Natural killer cell treated with Interleukin-12 subunit alpha and Interleukin-12 subunit beta and Interleukin-15 and Interleukin-18, amount 100 ng/mL, for 72 hours (primary cell): ENCODE measurements around the gene C19orf53. TPM values are rescaled to one million over a fixed set of nuclear protein-coding genes. Genes with fewer than 3 reads are reported as not detected.
A peak's percentile ranks its signal among the peaks of the same experiment; 100 is the strongest.
"Not testable (repeated sequence)": the region's sequence is repeated elsewhere in the genome, so short reads cannot be mapped to it uniquely, and the experiment has no call there.

Source experiments
- ATAC-seq, 2 donors: fragments of 150-1000 bp; cut with Tn5 transposase in 1 of 2; sonication (Bioruptor Pico), chemical (Tn5 transposase) in 1 of 2; 2 replicates each; pipeline ENCODE4 v1.10.0; 2021
- DNase-seq: peaks from one replicate; pipeline ENCODE4 v3.0.0; 2022; ENCODE audit warnings: low spot score
- H3K27ac Mint-ChIP-seq, 2 donors: 1 replicate in 1 of 2; 2 replicates in 1 of 2; pipeline ENCODE4 v1.8.0; 2022; ENCODE audit warnings: mixed read lengths in 2 of 2, mild to moderate bottlenecking in 1 of 2, moderate library complexity in 1 of 2
- H3K27me3 Mint-ChIP-seq, 2 donors: 1 replicate in 1 of 2; 2 replicates in 1 of 2; pipeline ENCODE4 v1.8.0; 2022; ENCODE audit warnings: mixed read lengths in 2 of 2
- H3K36me3 Mint-ChIP-seq: one replicate; pipeline ENCODE4 v1.8.0; 2022; ENCODE audit warnings: mixed read lengths
- H3K4me1 Mint-ChIP-seq, 2 donors: 1 replicate in 1 of 2; 2 replicates in 1 of 2; pipeline ENCODE4 v1.8.0; 2022; ENCODE audit warnings: low read depth in 2 of 2, mixed read lengths in 2 of 2, mild to moderate bottlenecking in 1 of 2
- H3K4me3 Mint-ChIP-seq: one replicate; pipeline ENCODE4 v1.8.0; 2022; ENCODE audit warnings: mixed read lengths
- H3K9me3 Mint-ChIP-seq: 2 replicates; pipeline ENCODE4 v1.8.0; 2022; ENCODE audit warnings: mixed read lengths
- total RNA-seq, 2 donors: library from RNA; stranded (reverse); gene quantifications; one replicate each; pipeline ENCODE4 v1.2.3, GENCODE V29; 2022

Gene C19orf53
- total RNA-seq, 2 donors from 2014 or later: 53.0 to 83.6 TPM

DNA sequence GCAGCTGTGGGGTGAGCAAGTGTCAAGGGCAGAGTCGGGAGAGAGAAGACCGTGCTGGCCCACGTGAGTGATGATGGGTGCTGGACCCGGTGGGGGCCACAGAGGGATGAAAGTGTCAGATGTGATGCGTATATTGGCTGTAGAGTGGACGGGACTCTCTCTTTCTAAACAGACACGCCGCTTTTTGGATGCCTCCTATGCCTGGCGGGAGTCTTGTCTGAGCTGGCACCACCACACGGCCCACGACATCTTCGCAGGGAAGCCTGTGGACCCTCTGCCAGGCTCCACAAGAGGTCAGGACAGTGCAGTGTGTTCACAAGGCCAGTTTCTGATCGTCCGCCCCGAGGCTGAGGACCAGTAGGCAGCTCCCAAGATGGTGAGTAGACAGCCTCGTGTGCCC lies 22.8 kb upstream of the C19orf53 start:
- peaks cover 7% of the 10 kb centered on the region for H3K36me3 Mint-ChIP-seq
- no peak overlapping the region for H3K27ac Mint-ChIP-seq
- H3K4me1 Mint-ChIP-seq: peaks cover 21 to 23% of the 10 kb centered on the region in 2 donors
- H3K4me3 Mint-ChIP-seq: no peak overlapping the region
- no peak for ATAC-seq
- no peaks in the 10 kb centered on the region for H3K27me3 Mint-ChIP-seq
- H3K9me3 Mint-ChIP-seq: no peaks in the 10 kb centered on the region
- no peak for DNase-seq

DNA sequence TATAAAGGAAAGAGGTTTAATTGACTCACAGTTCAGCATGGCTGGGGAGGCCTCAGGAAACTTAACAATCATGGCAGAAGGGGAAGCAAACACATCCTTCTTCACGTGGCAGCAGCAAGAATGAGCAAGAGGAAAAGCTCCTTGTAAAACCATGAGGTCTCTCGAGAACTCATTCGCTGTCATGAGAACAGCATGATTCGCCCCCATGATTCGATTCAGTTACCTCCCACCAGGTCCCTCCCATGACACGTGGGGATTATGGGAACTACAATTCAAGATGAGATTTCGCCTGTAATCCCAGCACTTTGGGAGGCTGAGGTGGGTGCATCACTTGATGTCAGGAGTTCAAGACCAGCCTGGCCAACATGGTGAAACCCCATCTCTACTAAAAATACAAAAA lies 20.6 kb upstream of the C19orf53 start:
- H3K9me3 Mint-ChIP-seq, ATAC-seq, H3K4me3 Mint-ChIP-seq, H3K27me3 Mint-ChIP-seq, DNase-seq, H3K27ac Mint-ChIP-seq: not testable (repeated sequence)
- Mint-ChIP-seq H3K36me3 (peaks cover 14% of the 10 kb centered on the region), H3K4me1 (peaks cover 15 to 20% of the 10 kb centered on the region in 2 donors)

DNA sequence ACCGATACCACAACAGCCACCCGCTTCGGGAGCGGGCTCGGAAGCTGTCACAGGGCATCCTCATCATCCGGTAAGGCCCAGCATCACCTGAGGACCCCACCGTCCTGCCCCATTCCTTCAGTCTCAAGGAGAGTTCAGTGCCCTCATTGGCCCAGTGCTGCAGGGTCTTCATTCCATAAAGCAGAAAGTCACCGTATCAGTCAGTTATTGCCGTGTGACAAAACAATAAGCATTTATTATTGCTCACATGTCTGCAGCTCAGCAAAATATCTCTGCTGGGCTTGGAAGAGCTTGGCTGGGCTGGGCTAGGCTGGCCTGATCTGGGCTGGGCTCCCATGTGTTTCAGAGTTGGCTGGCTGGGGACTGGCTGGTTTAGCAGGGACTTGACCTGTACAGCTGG lies 18.0 kb upstream of the C19orf53 start:
- H3K36me3 Mint-ChIP-seq: peaks cover 14% of the 10 kb centered on the region
- H3K9me3 Mint-ChIP-seq: no peaks in the 10 kb centered on the region
- H3K4me3 Mint-ChIP-seq: no peak overlapping the region
- no peaks in the 10 kb centered on the region for H3K27me3 Mint-ChIP-seq
- H3K4me1 Mint-ChIP-seq: peaks cover 1 to 8% of the 10 kb centered on the region in 2 donors
- ATAC-seq (no peak), DNase-seq (peak; percentile 25)
- H3K27ac Mint-ChIP-seq: no peak overlapping the region

DNA sequence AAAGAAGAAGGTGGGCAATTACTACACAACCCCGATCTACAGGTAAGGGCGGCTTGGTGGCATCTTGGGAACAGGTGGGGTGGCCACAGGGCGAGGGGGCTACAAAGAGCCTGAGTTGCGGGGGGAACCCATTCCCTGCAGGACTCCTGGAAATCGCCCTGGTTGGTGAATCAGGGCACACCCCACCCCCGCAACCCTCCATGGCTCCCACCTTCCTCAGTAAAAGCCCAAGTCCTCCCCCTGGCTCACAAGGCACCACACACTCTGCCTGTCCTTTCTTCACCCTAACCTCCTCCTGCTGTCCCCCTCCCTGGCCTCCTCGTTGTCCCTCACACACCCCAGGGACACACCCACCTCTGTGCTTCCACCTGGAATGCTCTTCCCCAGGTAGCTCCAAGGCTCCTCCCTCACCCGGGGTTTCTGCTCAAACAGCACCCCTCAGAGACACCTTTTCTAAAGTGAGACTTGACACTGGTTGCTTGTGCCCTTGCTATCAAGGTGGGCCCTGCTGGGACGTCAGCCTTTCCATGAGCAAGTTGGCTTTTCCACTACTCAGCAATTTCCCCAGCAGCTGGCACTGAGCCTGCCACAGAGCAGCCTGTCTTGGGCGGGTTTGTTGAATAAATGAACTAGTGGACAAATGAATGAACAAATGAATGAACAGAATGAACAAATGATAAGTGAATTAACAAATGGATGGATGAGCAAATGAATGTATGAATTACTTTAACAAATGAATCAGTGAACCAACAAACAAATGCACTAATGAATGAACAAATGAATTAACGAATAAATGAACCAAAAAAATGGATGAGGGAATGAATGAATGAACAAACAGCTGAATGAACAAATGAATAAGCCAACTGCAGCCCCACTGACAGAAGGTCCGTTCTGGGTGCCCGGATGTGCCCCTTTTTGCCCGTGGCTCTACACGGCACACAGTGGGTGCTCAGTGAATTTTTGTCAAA lies 16.2 kb upstream of the C19orf53 start:
- Mint-ChIP-seq H3K27ac (no peak overlapping the region), H3K4me1 (peaks cover 0 to 11% of the 10 kb centered on the region in 2 donors), H3K27me3 (no peaks in the 10 kb centered on the region), H3K36me3 (peaks cover 14% of the 10 kb centered on the region), H3K9me3 (no peaks in the 10 kb centered on the region), H3K4me3 (no peak overlapping the region)
- ATAC-seq (no peak), DNase-seq (no peak)

DNA sequence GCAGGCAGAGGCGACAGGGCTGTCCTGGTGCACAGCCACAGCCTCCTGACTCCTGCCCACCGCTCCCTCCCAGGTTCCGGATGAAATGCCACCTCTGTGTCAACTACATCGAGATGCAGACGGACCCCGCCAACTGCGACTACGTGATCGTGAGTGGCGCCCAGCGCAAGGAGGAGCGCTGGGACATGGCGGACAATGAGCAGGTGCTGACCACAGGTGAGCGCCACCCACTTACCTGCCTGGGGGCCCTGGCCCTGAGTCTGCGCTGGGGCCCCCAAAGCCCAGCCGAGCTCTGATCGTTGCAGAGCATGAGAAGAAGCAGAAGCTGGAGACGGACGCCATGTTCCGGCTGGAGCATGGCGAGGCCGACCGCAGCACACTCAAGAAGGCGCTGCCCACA lies 15.5 kb upstream of the C19orf53 start:
- DNase-seq: peak; percentile 44
- Mint-ChIP-seq H3K27ac (no peak overlapping the region), H3K4me1 (peaks cover 0 to 12% of the 10 kb centered on the region in 2 donors), H3K27me3 (no peaks in the 10 kb centered on the region), H3K36me3 (peaks cover 14% of the 10 kb centered on the region), H3K9me3 (no peaks in the 10 kb centered on the region), H3K4me3 (no peak overlapping the region)
- ATAC-seq: no peak

DNA sequence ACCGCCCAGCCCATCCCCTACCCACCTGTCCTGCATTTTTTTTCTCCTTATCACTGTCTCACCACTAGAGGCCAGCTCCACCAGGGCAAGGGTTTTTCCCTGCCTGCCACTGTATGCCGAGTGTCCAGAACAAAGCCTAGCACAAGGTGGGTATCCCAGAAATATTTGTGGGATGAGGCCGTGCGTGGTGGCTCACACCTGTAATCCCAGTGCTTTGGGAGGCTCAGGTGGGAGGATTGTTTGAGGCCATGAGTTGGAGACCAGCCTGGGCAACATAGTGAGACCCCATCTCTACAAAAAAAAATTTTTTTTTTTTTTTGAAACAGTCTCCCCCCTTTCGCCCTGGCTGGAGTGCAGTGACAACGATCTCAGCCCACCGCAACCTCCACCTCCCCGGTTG lies 12.8 kb upstream of the C19orf53 start:
- H3K27me3 Mint-ChIP-seq: no peaks in the 10 kb centered on the region
- no peaks in the 10 kb centered on the region for H3K9me3 Mint-ChIP-seq
- peaks cover 12 to 20% of the 10 kb centered on the region in 2 donors for H3K4me1 Mint-ChIP-seq
- DNase-seq: peak; percentile 28
- peaks cover 7% of the 10 kb centered on the region for H3K36me3 Mint-ChIP-seq
- H3K27ac Mint-ChIP-seq: no peak overlapping the region
- no peak overlapping the region for H3K4me3 Mint-ChIP-seq
- no peak for ATAC-seq

DNA sequence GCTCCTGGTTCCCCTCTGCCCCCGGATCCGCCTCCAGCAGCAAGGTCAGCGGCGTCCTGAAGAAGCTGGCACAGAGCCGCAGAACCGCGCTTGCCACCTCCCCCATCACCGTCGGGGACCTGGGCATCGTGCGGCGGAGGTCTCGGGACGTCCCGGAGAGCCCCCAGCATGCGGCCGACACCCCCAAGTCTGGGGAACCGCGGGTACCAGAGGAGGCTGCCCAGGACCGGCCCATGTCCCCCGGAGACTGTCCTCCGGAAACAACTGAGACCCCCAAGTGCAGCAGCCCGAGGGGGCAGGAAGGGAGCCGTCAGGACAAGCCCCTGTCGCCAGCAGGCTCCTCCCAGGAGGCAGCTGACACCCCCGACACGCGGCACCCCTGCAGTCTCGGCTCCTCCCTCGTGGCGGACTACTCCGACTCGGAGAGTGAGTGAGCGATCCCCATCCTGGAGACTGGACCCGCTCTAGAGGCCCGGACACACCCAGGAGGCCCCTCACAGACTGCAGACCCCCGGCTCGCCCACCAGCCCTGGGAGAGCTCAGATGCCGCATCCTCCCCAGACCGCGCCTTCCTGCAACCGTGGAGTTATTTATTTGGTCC lies 11.5 kb upstream of the C19orf53 start:
- Mint-ChIP-seq H3K27ac (no peak overlapping the region), H3K4me3 (no peak overlapping the region), H3K36me3 (peaks cover 7% of the 10 kb centered on the region), H3K27me3 (no peaks in the 10 kb centered on the region), H3K4me1 (peaks cover 12 to 20% of the 10 kb centered on the region in 2 donors), H3K9me3 (no peaks in the 10 kb centered on the region)
- no peak for ATAC-seq
- peak; percentile 44 for DNase-seq

DNA sequence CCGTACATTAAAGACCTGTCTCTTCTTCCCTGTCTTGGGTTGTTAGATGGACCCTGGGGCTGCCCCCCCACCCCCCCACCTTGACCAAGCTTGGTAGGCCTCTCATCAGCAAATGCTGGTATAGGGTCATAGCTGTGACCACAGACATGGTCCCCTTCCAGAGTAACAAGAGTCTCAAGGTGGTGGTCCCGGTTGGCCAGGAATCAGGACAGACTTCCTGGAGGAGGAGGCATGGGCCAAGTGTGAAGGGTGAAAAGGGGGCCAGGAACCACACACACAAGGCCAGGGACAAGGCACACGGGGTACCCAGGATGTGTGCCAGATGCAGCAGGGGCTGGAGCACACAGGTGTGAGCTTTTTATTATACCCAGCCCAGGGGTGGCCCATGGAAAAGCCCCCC lies 11.0 kb upstream of the C19orf53 start:
- no peak for ATAC-seq
- Mint-ChIP-seq H3K4me1 (peaks cover 12 to 18% of the 10 kb centered on the region in 2 donors), H3K9me3 (no peaks in the 10 kb centered on the region), H3K27ac (peak overlapping the region; percentile 56 to 65), H3K36me3 (peaks cover 4% of the 10 kb centered on the region), H3K4me3 (peak overlapping the region; percentile 69), H3K27me3 (no peaks in the 10 kb centered on the region)
- peak; percentile 12 for DNase-seq

DNA sequence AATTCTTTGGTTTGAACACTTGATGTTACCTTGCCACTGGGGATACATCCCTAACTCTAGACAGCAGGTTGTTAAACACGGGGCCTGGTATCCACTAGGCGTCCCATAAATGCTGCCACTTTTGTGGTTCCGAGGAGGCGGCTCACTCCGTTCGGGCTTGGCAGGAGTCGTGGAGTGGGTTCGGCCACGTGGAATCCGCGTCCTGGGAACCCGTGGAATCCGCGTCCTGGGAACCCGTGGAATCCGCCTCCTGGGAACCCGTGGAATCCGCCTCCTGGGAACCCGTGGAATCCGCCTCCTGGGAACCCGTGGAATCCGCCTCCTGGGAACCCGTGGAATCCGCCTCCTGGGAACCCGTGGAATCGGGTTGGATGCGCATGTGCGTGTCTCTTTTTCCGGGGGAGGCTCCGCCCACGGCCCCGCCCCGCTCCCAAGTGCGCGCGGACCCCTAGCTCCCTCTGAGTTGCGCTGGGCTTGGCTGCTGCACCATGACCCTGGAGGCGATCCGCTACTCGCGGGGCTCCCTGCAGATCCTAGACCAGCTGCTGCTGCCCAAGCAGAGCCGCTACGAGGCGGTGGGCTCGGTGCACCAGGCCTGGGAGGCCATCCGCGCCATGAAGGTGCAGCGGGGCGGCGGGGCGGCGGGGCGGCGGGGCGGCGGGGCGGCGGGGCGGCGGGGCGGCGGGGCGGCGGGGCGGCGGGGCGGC lies 10.0 kb upstream of the C19orf53 start, which contains the start of gene MRI1:
TSS of gene MRI1 (plus strand) at position 422 of the 707 bp plus-strand sequence. CDS start at position 489, 67 bp downstream.
- Mint-ChIP-seq H3K27ac (peak within 1 kb of the TSS; percentile 61 to 65), H3K4me1 (peaks cover 12 to 18% of the 10 kb centered on the region in 2 donors), H3K9me3 (no peaks in the 10 kb centered on the region), H3K27me3 (no peaks in the 10 kb centered on the region), H3K36me3 (no peaks in the 10 kb centered on the region), H3K4me3 (peak within 1 kb of the TSS; percentile 90)
- DNase-seq: peak; percentile 73
- peak; percentile 88 to 89 for ATAC-seq

DNA sequence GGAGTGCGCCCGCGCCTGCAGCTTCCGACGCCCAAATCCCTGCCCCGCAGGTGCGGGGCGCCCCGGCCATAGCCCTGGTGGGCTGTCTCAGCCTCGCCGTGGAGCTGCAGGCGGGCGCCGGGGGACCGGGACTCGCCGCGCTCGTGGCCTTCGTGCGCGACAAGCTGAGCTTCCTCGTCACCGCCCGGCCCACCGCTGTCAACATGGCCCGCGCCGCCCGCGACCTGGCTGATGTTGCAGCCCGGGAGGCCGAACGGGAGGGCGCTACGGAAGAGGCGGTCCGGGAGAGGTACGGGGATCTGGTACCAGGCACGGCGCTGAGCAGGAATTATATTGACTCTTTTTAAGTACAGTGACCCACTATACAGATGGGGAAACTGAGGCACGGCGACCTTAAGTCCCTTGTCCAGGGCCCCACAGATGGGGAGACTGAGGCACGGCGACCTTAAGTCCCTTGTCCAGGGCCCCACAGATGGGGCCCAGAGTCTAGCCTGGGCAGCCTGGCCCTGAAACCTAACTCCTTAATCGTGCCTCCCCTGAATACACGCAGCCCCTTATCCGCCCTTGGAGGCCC lies 9.3 kb upstream of the C19orf53 start:
- ATAC-seq (peak; percentile 73 to 75), DNase-seq (peak; percentile 62)
- Mint-ChIP-seq H3K4me1 (peaks cover 12 to 18% of the 10 kb centered on the region in 2 donors), H3K36me3 (no peaks in the 10 kb centered on the region), H3K27me3 (no peaks in the 10 kb centered on the region), H3K4me3 (peak overlapping the region; percentile 90), H3K27ac (peak overlapping the region; percentile 55 to 61), H3K9me3 (no peaks in the 10 kb centered on the region)

DNA sequence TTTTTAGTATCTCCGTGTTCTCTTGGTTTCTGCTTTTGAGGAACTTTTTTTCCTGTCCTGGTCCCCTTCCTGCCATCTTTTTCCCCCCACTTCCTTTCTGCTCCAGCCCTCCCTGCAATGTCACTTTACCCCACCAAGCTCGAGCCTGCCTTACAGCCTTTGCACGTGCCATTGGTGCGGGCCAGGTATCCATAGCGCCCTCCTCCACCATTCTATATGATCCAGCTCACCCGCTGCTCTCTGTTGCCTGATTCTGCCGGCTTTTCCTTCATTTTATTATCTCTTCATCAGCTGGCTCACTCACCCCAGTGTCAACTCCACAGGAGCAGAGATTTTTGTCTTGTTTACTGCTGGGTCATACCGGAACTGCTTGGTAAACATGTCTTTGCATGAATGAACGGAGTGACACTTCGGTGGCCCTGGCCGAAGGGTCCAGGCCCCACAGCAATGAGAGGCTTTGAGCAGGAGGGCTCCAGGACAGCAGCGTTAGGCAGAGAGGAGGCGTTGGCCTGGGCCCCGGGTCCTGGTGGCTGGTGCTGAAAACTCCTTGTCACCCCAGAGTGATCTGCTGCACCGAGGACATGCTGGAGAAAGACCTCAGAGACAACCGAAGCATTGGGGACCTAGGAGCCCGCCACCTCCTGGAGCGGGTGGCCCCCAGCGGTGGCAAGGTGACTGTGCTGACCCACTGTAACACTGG lies 8.7 kb upstream of the C19orf53 start:
- H3K4me3 Mint-ChIP-seq: peak overlapping the region; percentile 90
- H3K4me1 Mint-ChIP-seq: peaks cover 12 to 18% of the 10 kb centered on the region in 2 donors
- ATAC-seq: no peak
- no peaks in the 10 kb centered on the region for H3K9me3 Mint-ChIP-seq
- H3K27ac Mint-ChIP-seq: peak overlapping the region; percentile 55 to 61
- DNase-seq: peak; percentile 44
- H3K27me3 Mint-ChIP-seq: no peaks in the 10 kb centered on the region
- H3K36me3 Mint-ChIP-seq: no peaks in the 10 kb centered on the region

DNA sequence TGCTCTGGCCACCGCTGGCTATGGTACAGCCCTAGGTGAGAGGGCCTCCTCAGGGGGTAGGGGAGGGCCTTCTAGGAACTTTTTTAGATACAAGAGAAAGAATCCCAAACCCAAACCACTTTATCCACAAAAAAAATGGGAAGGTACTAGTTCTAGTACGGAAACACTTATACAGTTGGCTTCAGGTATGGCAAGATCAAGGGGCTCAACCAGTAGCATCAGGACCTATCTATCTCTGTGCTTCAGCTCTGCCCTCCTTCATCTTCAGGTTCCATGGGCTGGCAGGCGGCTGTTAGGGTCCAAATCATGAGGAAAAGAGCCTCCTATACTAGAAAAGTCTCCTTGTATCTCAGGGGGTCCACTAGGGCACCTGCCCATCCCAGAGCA lies 8.2 kb upstream of the C19orf53 start:
- peaks cover 12 to 18% of the 10 kb centered on the region in 2 donors for H3K4me1 Mint-ChIP-seq
- no peak for ATAC-seq
- peak overlapping the region; percentile 55 to 61 for H3K27ac Mint-ChIP-seq

DNA sequence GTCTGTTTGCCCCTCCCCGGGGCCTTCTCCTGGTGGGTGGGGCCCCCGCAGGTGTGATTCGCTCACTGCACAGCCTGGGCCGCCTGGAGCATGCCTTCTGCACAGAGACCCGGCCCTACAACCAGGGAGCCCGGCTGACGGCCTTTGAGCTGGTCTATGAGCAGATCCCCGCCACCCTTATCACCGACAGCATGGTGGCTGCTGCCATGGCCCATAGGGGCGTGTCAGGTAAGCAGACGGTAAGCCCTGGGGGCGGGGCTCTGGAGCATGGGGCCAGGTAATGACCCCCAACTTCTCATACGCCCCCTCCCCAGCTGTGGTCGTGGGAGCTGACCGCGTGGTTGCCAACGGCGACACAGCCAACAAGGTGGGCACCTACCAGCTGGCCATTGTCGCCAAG lies 5.7 kb upstream of the C19orf53 start:
- peaks cover 12 to 15% of the 10 kb centered on the region in 2 donors for H3K4me1 Mint-ChIP-seq
- no peak for ATAC-seq

More for the DNA sequence above, 8.2 kb upstream of the C19orf53 start:
- H3K9me3 Mint-ChIP-seq: no peaks in the 10 kb centered on the region
- H3K4me3 Mint-ChIP-seq: no peak overlapping the region
- H3K27me3 Mint-ChIP-seq: no peaks in the 10 kb centered on the region
- DNase-seq: no peak
- no peaks in the 10 kb centered on the region for H3K36me3 Mint-ChIP-seq

More for the DNA sequence above, 5.7 kb upstream of the C19orf53 start:
- H3K27ac Mint-ChIP-seq: no peak overlapping the region
- H3K9me3 Mint-ChIP-seq: no peaks in the 10 kb centered on the region
- peak; percentile 60 for DNase-seq
- H3K36me3 Mint-ChIP-seq: no peaks in the 10 kb centered on the region
- H3K4me3 Mint-ChIP-seq: no peak overlapping the region
- H3K27me3 Mint-ChIP-seq: no peaks in the 10 kb centered on the region
